Neural progenitor cell (in vitro differentiated cells): ENCODE measurements around the gene DNMT3A.

Experiments
- EZH2 ChIP-seq: fragments of 200-600 bp; sonication (generic); IDR thresholded peaks from 2 replicates; pipeline ENCODE4 v1.6.1; 2017; ENCODE audit warnings: antibody characterized with exemption, mild to moderate bottlenecking, moderate library complexity
- TF ChIP-seq, protein P1 (sequence below): fragments of 200-600 bp; sonication (generic); IDR thresholded peaks from 2 replicates; pipeline ENCODE4 v1.5.1; 2017; ENCODE audit warnings: antibody characterized with exemption, mild to moderate bottlenecking

DNA sequence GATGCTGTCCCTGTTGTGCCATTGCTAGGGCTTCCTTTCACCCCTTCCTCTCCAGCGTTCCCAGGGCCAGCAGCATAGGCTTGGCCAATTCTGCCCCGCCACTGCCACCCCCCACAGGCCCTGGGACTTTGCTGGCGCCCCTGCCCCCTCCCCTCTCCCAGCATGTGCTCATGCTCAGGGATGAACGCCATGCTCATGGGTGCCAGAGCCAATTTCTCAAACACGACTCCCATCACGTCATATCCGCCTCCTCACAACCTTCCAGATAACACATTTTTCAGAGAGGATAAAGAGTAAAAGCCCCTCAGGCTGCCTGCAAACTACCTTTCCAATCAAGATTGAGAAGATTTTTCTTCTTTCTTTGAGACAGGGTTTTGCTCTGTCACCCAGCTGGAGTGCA is 48.6 kb downstream of the DNMT3A start:
- TF ChIP-seq, protein P1, sequence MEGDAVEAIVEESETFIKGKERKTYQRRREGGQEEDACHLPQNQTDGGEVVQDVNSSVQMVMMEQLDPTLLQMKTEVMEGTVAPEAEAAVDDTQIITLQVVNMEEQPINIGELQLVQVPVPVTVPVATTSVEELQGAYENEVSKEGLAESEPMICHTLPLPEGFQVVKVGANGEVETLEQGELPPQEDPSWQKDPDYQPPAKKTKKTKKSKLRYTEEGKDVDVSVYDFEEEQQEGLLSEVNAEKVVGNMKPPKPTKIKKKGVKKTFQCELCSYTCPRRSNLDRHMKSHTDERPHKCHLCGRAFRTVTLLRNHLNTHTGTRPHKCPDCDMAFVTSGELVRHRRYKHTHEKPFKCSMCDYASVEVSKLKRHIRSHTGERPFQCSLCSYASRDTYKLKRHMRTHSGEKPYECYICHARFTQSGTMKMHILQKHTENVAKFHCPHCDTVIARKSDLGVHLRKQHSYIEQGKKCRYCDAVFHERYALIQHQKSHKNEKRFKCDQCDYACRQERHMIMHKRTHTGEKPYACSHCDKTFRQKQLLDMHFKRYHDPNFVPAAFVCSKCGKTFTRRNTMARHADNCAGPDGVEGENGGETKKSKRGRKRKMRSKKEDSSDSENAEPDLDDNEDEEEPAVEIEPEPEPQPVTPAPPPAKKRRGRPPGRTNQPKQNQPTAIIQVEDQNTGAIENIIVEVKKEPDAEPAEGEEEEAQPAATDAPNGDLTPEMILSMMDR: no peak
- no peak for TF ChIP-seq EZH2
